GM19023 (cell line): ENCODE results near the gene CD276.

ENCODE experiments used
- ATAC-seq: cut with Tn5 transposase; IDR thresholded peaks from one replicate; pipeline ENCODE4 v1.9.1; 2021; ENCODE audit warnings: mild to moderate bottlenecking, moderate library complexity; ENCODE audit not compliant: unreplicated experiment

Gene CD276

GRCh38 chr15:73763931-73764330, 79.7 kb downstream of the CD276 start:
- ATAC-seq, result no peak
